Neuronal stem cell (in vitro differentiated cells): ENCODE measurements around the gene AATK.

Experiments
- DNase-seq: peaks from one replicate; pipeline ENCODE4 v3.0.0-alpha.2; 2013; ENCODE audit warnings: low spot score
- H2AFZ ChIP-seq: one replicate; pipeline ENCODE4 v1.6.1; 2013; ENCODE audit warnings: mild to moderate bottlenecking, low read length, inconsistent platforms
- H2AK5ac ChIP-seq: 2 replicates; pipeline ENCODE4 v1.6.1; 2013; ENCODE audit warnings: low read depth, mild to moderate bottlenecking, inconsistent platforms, low read length, moderate library complexity, mixed read lengths
- H2BK120ac ChIP-seq: 2 replicates; pipeline ENCODE4 v1.6.1; 2013; ENCODE audit warnings: low read depth, mild to moderate bottlenecking, inconsistent platforms, low read length, moderate library complexity, mixed read lengths
- H2BK12ac ChIP-seq: one replicate; pipeline ENCODE4 v1.6.1; 2013; ENCODE audit warnings: low read length, inconsistent platforms
- H2BK15ac ChIP-seq: 2 replicates; pipeline ENCODE4 v1.6.1; 2013; ENCODE audit warnings: mild to moderate bottlenecking, low read length, inconsistent platforms, mixed read lengths
- H2BK5ac ChIP-seq: one replicate; pipeline ENCODE4 v1.6.1; 2013; ENCODE audit warnings: inconsistent platforms, mild to moderate bottlenecking, low read length, moderate library complexity
- H3K14ac ChIP-seq: one replicate; pipeline ENCODE4 v1.6.1; 2013; ENCODE audit warnings: low read length, inconsistent platforms
- H3K18ac ChIP-seq: 2 replicates; pipeline ENCODE4 v1.6.1; 2013; ENCODE audit warnings: low read length, inconsistent platforms
- H3K23ac ChIP-seq: 2 replicates; pipeline ENCODE4 v1.6.1; 2013; ENCODE audit warnings: low read depth, mild to moderate bottlenecking, mixed read lengths, low read length, inconsistent platforms; ENCODE audit not compliant: poor library complexity
- H3K27ac ChIP-seq: replicated peaks from 3 replicates; pipeline ENCODE4 v1.5.1; 2013; ENCODE audit warnings: low read length, inconsistent platforms
- H3K27me3 ChIP-seq, 3 experiments: 2 replicates each; pipeline ENCODE4 v1.6.1; 2013; ENCODE audit warnings: low read length in 3 of 3, mild to moderate bottlenecking in 2 of 3, inconsistent platforms in 1 of 3, low read depth in 1 of 3, mixed read lengths in 1 of 3, moderate library complexity in 1 of 3; ENCODE audit not compliant: control insufficient read depth in 3 of 3, insufficient read depth in 3 of 3
- H3K36me3 ChIP-seq, 2 donors: replicated peaks in 1 of 2; 2 replicates each; pipeline ENCODE4 v1.6.1; 2013; ENCODE audit warnings: low read length in 2 of 2; ENCODE audit not compliant: control insufficient read depth in 2 of 2, insufficient read depth in 2 of 2
- H3K4ac ChIP-seq: 2 replicates; pipeline ENCODE4 v1.6.1; 2013; ENCODE audit warnings: inconsistent platforms, mild to moderate bottlenecking, low read length, moderate library complexity
- H3K4me1 ChIP-seq, 2 donors: 1 replicate in 1 of 2; 2 replicates in 1 of 2; pipeline ENCODE4 v1.6.1; 2013; ENCODE audit warnings: low read length in 2 of 2, low read depth in 1 of 2; ENCODE audit not compliant: control insufficient read depth in 2 of 2, insufficient read depth in 1 of 2
- H3K4me2 ChIP-seq: one replicate; pipeline ENCODE4 v1.6.1; 2013; ENCODE audit warnings: mild to moderate bottlenecking, low read length, inconsistent platforms; ENCODE audit not compliant: insufficient read depth, poor library complexity, severe bottlenecking
- H3K4me3 ChIP-seq, 2 donors: 2 replicates each; pipeline ENCODE4 v1.5.1; 2013; ENCODE audit warnings: low read length in 2 of 2, mild to moderate bottlenecking in 2 of 2, inconsistent platforms in 1 of 2, moderate library complexity in 1 of 2
- H3K79me1 ChIP-seq: one replicate; pipeline ENCODE4 v1.6.1; 2013; ENCODE audit warnings: low read depth, mild to moderate bottlenecking, inconsistent platforms, low read length, moderate library complexity
- H3K9ac ChIP-seq: one replicate; pipeline ENCODE4 v1.6.1; 2013; ENCODE audit warnings: mild to moderate bottlenecking, low read depth, low read length, inconsistent platforms; ENCODE audit not compliant: poor library complexity
- H3K9me3 ChIP-seq, 2 donors: replicated peaks in 1 of 2; 2 replicates each; pipeline versions ENCODE3 to v1.6.1; 2013; ENCODE audit warnings: low read length in 2 of 2, mild to moderate bottlenecking in 2 of 2, inconsistent platforms in 1 of 2, low read depth in 1 of 2, mixed read lengths in 1 of 2, moderate library complexity in 1 of 2; ENCODE audit not compliant: control insufficient read depth in 2 of 2, insufficient read depth in 1 of 2
- H4K8ac ChIP-seq: one replicate; pipeline ENCODE4 v1.6.1; 2013; ENCODE audit warnings: low read depth, mild to moderate bottlenecking, inconsistent platforms, low read length, moderate library complexity
- H4K91ac ChIP-seq: one replicate; pipeline ENCODE4 v1.6.1; 2013; ENCODE audit warnings: low read length, low read depth, mild to moderate bottlenecking, inconsistent platforms; ENCODE audit not compliant: poor library complexity
- WGBS, 2 donors: extraction: QIAGEN DNeasy Blood & Tissue Kit; methylation state at CpG; one replicate each; pipeline ENCODE4 v1.1.7; 2013; ENCODE audit warnings: missing lambda C conversion rate in 2 of 2, mixed read lengths in 1 of 2; ENCODE audit not compliant: insufficient read length in 2 of 2, insufficient replicate concordance in 1 of 2; ENCODE audit errors: extremely low coverage in 2 of 2; 5-methylcytosine and 5-hydroxymethylcytosine counted together

AATK gene

DNA sequence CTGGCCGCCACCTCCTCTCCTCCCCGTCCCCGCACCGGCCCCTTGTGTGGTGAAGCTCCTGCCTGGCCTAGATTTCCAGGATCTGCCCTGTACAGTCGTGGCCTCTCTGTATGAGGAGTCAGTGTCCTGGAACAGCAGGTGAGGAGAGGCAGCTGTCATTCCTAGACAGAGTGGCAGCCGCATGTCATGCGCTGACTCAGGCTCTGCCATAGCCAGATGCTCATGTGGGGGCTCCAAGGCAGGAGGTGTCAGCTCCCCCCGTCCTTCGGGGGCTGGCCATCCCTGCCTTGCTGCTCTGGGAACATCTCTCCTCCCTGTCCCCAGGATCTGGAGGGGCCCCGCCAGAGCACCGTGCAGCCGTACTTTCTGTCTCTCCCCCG lies 70.6 kb downstream of the AATK start:
- peak overlapping the region; percentile 62 for H2AFZ ChIP-seq
- H4K8ac ChIP-seq: peak overlapping the region; percentile 94
- peak overlapping the region; percentile 93 for H3K27ac ChIP-seq
- H3K18ac ChIP-seq: peak overlapping the region; percentile 96
- WGBS, 2 donors: no CpG with 5 or more reads among the region's 13 CpGs
- H2AK5ac ChIP-seq: peak overlapping the region; percentile 100
- peak overlapping the region; percentile 46 for H3K23ac ChIP-seq
- H3K9me3 ChIP-seq: no peaks in the 10 kb centered on the region
- DNase-seq: no peak
- H3K4ac ChIP-seq: peak overlapping the region; percentile 40
- H3K9ac ChIP-seq: peak overlapping the region; percentile 88
- peak overlapping the region; percentile 17 for H3K14ac ChIP-seq
- peak overlapping the region; percentile 96 for H4K91ac ChIP-seq
- H3K79me1 ChIP-seq: no peaks in the 10 kb centered on the region
- H3K36me3 ChIP-seq: peaks cover under 1 to 5% of the 10 kb centered on the region in 2 donors
- H2BK15ac ChIP-seq: peak overlapping the region; percentile 31
- H3K4me1 ChIP-seq: peaks cover 57 to 58% of the 10 kb centered on the region in 2 donors
- H3K4me2 ChIP-seq: peak overlapping the region; percentile 53
- H3K4me3 ChIP-seq: peak overlapping the region in 1 of 2 donors; percentile 28
- peak overlapping the region; percentile 95 for H2BK120ac ChIP-seq
- no peaks in the 10 kb centered on the region for H3K27me3 ChIP-seq
- H2BK12ac ChIP-seq: peak overlapping the region; percentile 98
- H2BK5ac ChIP-seq: peak overlapping the region; percentile 95

DNA sequence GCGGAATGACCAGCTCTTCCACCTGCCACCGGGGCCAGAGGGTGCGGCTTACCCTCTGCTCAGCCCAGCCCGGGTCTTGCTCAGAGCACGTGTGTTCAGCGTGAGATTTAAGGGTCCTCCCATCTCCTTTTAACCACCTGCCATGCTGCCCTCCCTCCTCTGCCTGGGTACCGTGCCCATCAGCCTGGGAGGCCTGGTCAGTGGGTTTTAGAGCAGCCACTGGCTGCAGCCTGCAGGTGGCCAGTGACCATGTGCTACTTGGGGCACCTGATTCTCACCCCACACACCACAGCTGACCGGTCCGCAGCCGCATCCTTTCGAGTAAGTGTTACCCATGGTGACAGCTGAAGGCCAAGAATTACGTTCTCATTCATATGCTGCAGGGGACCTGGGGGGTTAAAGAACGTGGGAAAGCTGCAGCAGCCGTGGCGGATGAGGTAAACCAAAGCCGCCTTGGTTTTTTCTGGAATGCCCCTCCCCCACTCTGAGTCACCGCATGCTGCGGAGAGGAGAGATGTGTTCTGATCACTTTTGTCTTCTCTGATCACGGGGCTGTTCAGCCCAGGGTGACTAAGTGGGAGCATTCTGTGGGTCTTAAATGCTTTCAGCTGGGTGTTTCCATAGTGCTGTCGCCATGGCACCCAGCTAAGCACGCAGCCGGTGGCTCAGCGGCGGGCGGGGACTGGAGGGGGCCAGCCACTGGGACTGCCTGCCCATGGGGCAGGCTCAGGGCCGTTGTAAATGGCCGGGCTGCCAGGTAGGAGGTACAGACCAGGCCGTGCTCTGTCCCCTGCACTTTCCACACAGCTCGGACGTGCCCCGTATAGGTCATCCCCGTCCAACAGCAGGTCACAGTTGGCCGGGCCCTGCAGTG lies 71.3 kb downstream of the AATK start:
- Histone ChIP-seq H3K4me3 (peak overlapping the region in 1 of 2 donors; percentile 28), H4K8ac (peak overlapping the region; percentile 94), H3K27ac (peak overlapping the region; percentile 93), H4K91ac (peak overlapping the region; percentile 96), H3K79me1 (no peaks in the 10 kb centered on the region), H2BK5ac (peak overlapping the region; percentile 95), H2AFZ (peak overlapping the region; percentile 62), H2BK120ac (peak overlapping the region; percentile 95), H2BK15ac (peak overlapping the region; percentile 31), H3K9ac (peak overlapping the region; percentile 88), H3K9me3 (no peaks in the 10 kb centered on the region), H2AK5ac (peak overlapping the region; percentile 100), H3K4ac (peak overlapping the region; percentile 40), H3K23ac (peak overlapping the region; percentile 46), H3K4me1 (peaks cover 52 to 61% of the 10 kb centered on the region in 2 donors), H3K27me3 (no peaks in the 10 kb centered on the region), H3K36me3 (peaks cover 0 to 6% of the 10 kb centered on the region in 2 donors), H3K18ac (peak overlapping the region; percentile 96), H3K4me2 (peak overlapping the region; percentile 53), H2BK12ac (peak overlapping the region; percentile 98), H3K14ac (peak overlapping the region; percentile 95)
- WGBS, 2 donors: no CpG with 5 or more reads among the region's 33 CpGs
- peak; percentile 95 for DNase-seq

DNA sequence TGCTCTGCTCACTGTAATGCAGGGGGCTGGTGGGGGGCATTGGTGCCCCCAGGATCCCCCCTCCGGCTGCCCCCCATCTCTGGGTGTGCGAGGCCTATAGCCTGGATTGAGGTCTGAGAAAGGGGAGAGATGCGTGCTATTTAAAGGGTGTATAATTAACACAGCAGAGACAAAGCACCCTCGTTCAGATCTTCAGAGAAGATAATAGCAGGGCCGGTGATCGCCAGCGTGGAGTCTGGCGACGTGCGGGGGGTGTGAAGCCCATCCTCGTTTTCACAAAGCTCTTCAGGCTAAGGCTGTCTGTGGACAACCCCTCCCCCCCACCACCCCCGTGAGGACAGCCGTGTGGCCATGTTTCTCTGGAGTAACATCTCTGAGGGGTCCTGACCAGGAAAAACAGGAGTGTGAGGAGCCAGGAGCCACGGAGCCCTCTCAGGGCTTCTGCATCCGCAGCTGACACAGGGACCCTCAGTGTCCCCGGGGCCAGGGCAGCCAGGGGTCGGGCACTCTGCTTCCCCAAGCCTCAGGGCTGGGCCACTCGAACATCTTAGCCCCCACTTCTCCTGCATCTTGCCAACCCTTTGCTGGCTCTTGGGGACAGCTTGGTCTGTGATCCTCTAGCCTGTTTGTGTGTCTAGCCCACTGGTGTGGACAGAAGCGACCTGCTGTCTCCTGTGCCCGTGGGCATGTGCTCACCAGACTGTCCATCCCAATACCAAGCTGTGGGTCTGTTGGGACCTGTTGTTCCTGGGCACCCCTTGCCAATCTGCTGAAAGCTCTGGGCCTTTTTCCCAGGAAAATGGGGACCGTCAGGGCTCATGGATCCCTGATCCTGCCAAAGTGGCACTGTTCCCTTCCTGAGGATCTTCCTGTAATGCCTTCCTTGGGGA lies 72.2 kb downstream of the AATK start:
- Histone ChIP-seq H3K27me3 (no peaks in the 10 kb centered on the region), H2BK120ac (peak overlapping the region; percentile 12), H3K4me2 (no peak overlapping the region), H3K23ac (peak overlapping the region; percentile 1), H2BK15ac (peak overlapping the region; percentile 92), H3K9me3 (no peaks in the 10 kb centered on the region), H3K27ac (peak overlapping the region; percentile 93), H4K91ac (peak overlapping the region; percentile 96), H2BK5ac (peak overlapping the region; percentile 95), H2AFZ (no peak overlapping the region), H3K9ac (peak overlapping the region; percentile 25), H3K36me3 (peaks cover 2 to 9% of the 10 kb centered on the region in 2 donors), H3K14ac (peak overlapping the region; percentile 95), H3K4ac (peak overlapping the region; percentile 2), H3K18ac (peak overlapping the region; percentile 82), H3K4me1 (peaks cover 50 to 61% of the 10 kb centered on the region in 2 donors), H3K79me1 (peaks cover 2% of the 10 kb centered on the region), H2AK5ac (peak overlapping the region; percentile 70), H3K4me3 (no peak overlapping the region), H2BK12ac (peak overlapping the region; percentile 93), H4K8ac (no peak overlapping the region)
- DNase-seq: no peak
- WGBS, 2 donors: no CpG with 5 or more reads among the region's 21 CpGs
